Raji (cell line): ENCODE results near the gene KCNJ8.

Source experiments
- POLR2A ChIP-seq: IDR thresholded peaks from 2 replicates; pipeline ENCODE4 v1.6.1; 2011; ENCODE audit warnings: low read depth, low read length, control low read depth; ENCODE audit not compliant: insufficient read depth

Gene KCNJ8

DNA sequence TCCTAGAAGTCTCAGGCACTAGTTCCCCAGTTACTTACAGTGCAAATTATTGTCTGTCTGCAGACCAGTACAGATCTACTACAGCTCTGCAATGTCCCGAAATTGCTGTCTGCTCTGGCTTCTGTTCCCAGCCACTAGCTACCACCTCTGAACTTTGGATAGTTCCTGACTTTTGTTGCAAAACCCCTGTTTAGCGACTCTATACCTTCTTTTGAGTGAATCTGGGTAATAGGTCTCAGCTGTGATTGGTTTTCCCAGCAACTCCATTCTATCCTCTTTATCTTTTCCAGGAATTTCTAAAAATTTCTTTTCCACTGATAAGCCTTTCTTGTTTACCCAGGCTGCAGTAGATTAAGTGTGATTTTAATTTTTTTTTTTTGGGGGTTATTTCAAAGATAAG lies 16.8 kb downstream of the KCNJ8 start:
- TF ChIP-seq POLR2A: no peak

DNA sequence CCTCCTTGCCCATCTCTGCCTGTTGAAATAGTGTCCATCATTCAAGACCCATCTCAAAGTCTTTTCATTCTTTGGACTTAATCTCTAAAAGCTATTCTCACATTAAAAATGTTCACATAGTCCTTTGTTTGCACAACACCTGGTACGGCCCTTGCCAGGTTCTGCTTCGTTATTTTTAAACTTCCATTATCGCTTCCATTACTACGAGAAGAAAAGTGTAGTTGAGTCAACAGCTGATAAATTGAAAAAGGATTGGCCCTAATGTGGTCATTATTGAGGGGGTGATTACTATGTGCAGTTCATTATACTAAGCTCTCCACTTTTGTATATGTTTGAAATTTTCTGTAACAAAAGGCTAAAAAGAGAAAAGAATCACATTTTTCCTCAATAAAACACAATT lies 17.8 kb downstream of the KCNJ8 start:
- TF ChIP-seq POLR2A: no peak

DNA sequence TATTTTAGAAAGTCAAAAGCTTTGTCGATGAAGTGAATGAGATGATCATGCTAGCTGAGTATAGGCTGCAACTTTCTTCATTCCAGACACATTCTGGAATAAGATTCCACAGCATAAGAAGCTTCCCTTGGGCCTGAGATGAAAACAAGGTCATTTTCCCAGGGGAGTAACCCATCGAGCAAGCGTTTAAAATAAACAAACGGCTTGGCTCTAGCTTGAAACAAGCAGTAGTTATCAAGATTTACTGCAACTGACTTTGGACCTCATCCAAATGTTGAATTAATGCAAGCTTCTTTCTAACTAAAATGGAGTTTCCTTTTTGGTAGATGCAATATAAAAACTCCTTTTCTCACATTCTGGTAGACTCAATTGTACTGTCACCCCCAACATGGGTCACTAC lies 23.0 kb downstream of the KCNJ8 start:
- TF ChIP-seq POLR2A: no peak

DNA sequence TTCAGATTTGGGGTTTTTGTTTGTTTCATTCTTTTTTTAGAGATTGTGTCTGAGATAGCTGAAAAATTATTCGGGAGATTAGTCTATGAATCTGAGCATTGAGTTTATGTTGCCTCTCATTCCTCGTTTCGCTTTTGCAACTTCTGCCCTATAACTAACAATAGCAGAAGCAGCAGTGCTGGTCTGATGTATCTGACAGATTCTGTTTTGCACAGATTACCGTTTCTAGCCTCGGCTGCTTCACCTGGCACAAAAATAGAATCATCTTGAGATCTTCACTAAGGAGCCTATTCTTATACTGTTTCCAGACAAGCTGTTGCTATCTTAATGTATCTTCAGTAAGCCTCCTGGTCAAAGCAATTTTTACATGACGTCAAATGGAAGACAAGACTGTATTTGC lies 29.2 kb downstream of the KCNJ8 start:
- TF ChIP-seq POLR2A: no peak

DNA sequence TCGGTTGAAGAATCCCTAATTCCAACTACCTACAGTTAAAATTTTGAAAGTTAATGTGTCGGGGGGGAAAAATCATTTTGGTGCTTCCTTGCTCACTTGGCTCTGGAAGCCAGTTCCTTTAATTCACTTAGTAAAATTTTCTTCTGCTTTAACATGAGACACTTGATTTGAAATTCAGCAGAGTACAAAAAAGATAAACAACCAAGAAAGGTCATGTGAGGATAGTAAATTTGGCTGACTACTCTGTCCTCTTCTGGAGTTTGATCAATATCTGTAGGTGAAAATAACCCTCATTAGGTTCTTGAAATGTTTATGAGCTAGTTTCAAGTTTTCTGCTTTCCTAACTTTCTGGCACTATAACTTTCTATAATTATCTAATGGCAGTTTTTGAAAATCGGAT lies 43.4 kb downstream of the KCNJ8 start:
- TF ChIP-seq POLR2A: no peak

DNA sequence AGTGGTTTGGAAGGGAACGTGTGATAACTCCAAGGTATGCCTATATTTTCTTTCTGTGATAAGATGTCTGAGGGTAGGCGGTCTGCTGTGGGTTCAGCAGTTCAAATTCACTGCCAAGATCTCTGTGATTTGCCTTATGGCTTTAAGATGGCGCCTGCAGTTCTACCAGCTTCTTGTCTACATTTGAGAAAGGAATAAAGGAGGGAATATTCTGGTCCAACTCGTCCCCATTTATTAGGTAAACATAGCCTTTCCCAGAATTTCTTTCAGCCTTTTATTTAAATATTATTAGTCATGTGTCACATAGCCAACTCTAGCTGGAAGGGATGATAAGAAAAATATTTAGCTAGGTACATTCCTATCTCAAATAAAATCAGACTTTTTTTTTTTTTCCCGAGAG lies 48.8 kb downstream of the KCNJ8 start:
- no peak for TF ChIP-seq POLR2A

DNA sequence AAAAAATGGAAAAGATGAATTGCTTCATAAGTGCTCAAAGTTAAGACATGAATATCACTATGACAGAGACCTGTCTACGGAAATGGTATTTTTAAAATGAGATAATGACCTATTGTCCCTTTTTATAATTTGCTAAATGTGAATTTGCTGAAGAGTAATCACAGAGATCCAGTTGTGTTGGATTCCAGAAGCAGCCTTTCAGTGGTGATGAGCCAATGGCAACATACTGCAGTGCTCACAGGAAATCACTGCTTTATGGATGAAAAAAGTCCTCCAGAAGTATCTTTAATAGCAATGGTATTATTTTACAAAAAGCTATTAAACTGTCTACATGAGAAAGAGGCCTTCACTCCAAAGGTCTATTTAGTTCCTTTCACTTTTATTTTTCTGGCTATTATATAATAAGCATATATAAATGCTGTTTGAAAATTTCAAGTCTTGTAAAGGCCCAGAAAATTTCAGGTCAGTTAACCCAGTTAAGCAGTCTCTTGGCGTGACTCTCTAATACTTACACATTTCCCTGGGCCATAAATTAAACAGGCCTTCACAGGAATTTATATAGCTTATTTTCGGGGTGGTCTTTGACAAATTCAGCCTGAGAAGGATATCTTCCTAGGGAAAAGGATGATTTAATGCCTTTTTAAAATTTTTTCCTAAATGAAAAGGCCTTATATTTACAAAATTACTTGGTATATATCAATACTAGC lies 55.4 kb downstream of the KCNJ8 start:
- no peak for TF ChIP-seq POLR2A

DNA sequence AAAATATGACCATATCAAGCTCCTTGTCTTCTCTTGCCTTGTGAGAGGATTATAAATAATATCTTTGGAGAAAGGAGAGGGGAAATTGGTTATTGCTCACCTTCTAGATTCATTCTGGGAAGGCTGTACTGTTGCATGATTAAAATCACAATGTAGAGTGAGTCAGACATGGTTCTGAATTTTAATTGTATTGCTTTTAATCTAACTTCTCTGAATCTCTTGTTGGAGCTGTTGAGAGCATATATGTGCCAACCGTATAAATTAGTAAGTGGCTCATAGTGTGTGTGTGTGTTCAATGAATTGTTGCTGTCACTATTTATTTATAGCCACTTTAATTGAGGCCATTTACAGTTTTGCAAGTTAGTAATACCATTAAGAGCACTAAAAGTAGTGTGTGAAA lies 56.1 kb downstream of the KCNJ8 start:
- TF ChIP-seq POLR2A: no peak

DNA sequence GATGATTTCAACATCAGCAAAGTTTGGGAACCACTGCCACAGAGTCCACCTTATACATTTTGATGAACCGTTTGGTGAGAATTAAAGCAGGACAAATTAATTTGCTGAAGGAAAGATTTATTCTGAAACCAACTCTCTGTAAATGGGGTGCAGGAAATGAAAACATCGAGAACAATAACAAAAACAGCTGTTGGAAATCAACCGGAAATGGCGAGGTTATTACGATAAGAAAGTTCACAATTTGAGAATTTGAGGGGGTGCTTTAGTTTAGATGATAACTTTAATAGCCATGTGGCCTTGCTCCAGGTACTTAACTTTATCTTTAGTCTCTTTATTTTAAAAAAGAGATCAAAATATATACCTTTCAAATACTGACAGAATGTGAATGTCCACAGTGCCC lies 56.7 kb downstream of the KCNJ8 start:
- TF ChIP-seq POLR2A: no peak

DNA sequence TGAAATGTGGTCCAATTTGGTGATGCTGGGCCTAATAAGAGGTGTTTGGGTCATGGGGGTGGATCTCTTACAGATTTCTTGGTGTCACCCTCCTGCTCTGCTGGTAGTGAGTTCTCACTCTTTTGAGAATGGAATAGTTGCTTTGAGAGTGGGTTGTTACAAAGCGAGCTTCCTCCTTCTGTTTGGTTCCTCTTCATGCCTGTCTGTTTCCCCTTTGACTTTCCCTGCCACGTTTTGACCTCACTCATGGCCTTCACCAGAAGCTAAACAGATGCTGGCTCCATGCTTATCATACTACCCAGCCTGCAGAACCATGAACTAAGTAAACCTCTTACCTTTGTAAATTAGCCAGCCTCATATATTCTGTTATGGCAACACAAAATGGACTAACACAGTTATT lies 59.1 kb downstream of the KCNJ8 start:
- TF ChIP-seq POLR2A: no peak
